Measurements from ENCODE around the gene OR51B5. TPM values are rescaled to one million over a fixed set of nuclear protein-coding genes. Genes with fewer than 3 reads are reported as not detected.

The OR51B5 gene
- total and polyA plus RNA-seq, 2 of the 4 experiments (the other 2 are of a cell fraction), result 0.09 to 0.54 TPM

DNA sequence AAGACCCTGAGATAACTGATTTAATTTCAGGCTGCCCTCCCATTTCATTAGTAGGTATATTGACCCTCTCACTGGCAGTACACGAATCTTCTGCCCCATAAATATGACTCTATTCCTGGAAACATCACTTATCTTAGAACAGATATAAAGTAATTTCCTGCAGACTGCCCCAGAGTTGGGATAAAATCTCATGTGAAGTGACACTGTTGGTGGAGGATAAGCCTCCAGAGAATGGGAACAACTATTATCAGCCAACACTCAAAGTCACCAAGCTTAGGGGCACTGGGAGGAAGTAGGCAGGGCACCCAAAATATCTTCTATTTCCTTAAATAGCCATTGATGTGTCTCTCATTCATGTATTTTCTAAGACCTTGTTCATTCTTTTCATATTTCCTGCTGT, 8.2 kb downstream of the OR51B5 start:
- H3K4me1 ChIP-seq (ENCODE audit: control insufficient read depth, insufficient read depth, low read length), result peaks cover 14% of the 10 kb centered on the region
- peak overlapping the region; percentile 97 for H4K91ac ChIP-seq (ENCODE audit: insufficient read depth, low read depth, low read length)
- ChIA-PET CTCF (interaction anchor here (0.6 to 1.1 kb wide), 2 partner anchors 8 to 14 kb away, joined by 3 read pairs; no protein-coding TSS in a partner anchor), POLR2A (ENCODE audit: unreplicated experiment) (no interaction called here)
- H2BK20ac ChIP-seq (ENCODE audit: low read depth, low read length), result peak overlapping the region; percentile 99
- H3K23ac ChIP-seq (ENCODE audit: low read depth, low read length), result peak overlapping the region; percentile 92
- H4K8ac ChIP-seq (ENCODE audit: low read depth in 2 of 2, low read length in 2 of 2), result peak overlapping the region; percentile 95 to 98
- dilution Hi-C loops (cut with HindIII; ENCODE audit: low sequenced_read_pairs, unreplicated experiment) (no loop called here), intact Hi-C loops (cut with micrococcal nuclease) (no loop called here), in situ Hi-C loops (cut with MboI; ENCODE audit: low sequenced_read_pairs) (no loop called here)
- H2AK9ac ChIP-seq (replicated peaks; ENCODE audit: low read depth, low read length, poor library complexity), result no peak overlapping the region
- peaks cover 5% of the 10 kb centered on the region; the same call in 1 of the 2 replicates for H3K9me1 ChIP-seq (ENCODE audit: insufficient read depth, low read length)
- DNase-seq (no peak), ATAC-seq (ENCODE audit: low read depth) (no peak)
- peaks cover 5% of the 10 kb centered on the region; the same call in 1 of the 2 replicates for H3K9me3 ChIP-seq (ENCODE audit: control insufficient read depth, insufficient read depth, low read length)
- H3K27ac ChIP-seq (ENCODE audit: insufficient read depth, low read length), result peak overlapping the region; percentile 79; the same call in 1 of the 2 replicates
- H3K9ac ChIP-seq (ENCODE audit: low read depth, low read length), result no peak overlapping the region; the same call in 1 of the 2 replicates
- H2BK15ac ChIP-seq (ENCODE audit: low read depth, low read length), result peak overlapping the region; percentile 84; the same call in 2 of the 3 replicates
- peak overlapping the region; percentile 95 for H4K5ac ChIP-seq (ENCODE audit: low read depth, low read length)
- H3K56ac ChIP-seq (ENCODE audit: extremely low read depth, insufficient read depth, low read length), result peak overlapping the region; percentile 47; the same call in 1 of the 2 replicates
- peak overlapping the region; percentile 97 for H2BK120ac ChIP-seq (ENCODE audit: low read depth, low read length)
- TF ChIP-seq NFE2L2 (IDR thresholded peaks at IDR 0.05; ENCODE audit: low read depth, low read length) (no peak), FOS (IDR thresholded peaks at IDR 0.05; ENCODE audit: low read depth, low read length) (no peak), SMC3 (IDR thresholded peaks at IDR 0.05; ENCODE audit: low read depth, low read length) (no peak), RAD21 (IDR thresholded peaks at IDR 0.05; ENCODE audit: low read length) (no peak), POLR2A (IDR thresholded peaks at IDR 0.05; ENCODE audit: low read depth, low read length) (no peak), RCOR1 (IDR thresholded peaks at IDR 0.05; ENCODE audit: insufficient replicate concordance, low read length) (no peak), RFX5 (IDR thresholded peaks at IDR 0.05; ENCODE audit: low read depth, low read length) (no peak), CEBPB (IDR thresholded peaks at IDR 0.05; ENCODE audit: low read depth, low read length) (no peak), MAZ (IDR thresholded peaks at IDR 0.05; ENCODE audit: borderline replicate concordance, low read depth, low read length) (no peak)
- TF ChIP-seq, protein P1, sequence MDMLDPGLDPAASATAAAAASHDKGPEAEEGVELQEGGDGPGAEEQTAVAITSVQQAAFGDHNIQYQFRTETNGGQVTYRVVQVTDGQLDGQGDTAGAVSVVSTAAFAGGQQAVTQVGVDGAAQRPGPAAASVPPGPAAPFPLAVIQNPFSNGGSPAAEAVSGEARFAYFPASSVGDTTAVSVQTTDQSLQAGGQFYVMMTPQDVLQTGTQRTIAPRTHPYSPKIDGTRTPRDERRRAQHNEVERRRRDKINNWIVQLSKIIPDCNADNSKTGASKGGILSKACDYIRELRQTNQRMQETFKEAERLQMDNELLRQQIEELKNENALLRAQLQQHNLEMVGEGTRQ (IDR thresholded peaks at IDR 0.05; ENCODE audit: low read depth, low read length), result no peak
- H3K4me2 ChIP-seq (ENCODE audit: low read depth, low read length), result no peak overlapping the region
- no TSS peak for BruUV-seq (replicated peaks)
- no peak overlapping the region for H2AFZ ChIP-seq (replicated peaks; ENCODE audit: low read length, poor library complexity)
- peak overlapping the region; percentile 83 for H2AK5ac ChIP-seq (ENCODE audit: low read depth, low read length)
- peak overlapping the region; percentile 95 for H2BK5ac ChIP-seq (ENCODE audit: low read depth, low read length, poor library complexity, severe bottlenecking)
- no peaks in the 10 kb centered on the region for H3K27me3 ChIP-seq (ENCODE audit: control insufficient read depth, insufficient read depth, low read length)
- H3K36me3 ChIP-seq (ENCODE audit: control insufficient read depth, insufficient read depth, low read length), result no peaks in the 10 kb centered on the region
- peak overlapping the region; percentile 93 for H3K4ac ChIP-seq (ENCODE audit: low read depth, low read length)
- peak overlapping the region; percentile 74 for H3K14ac ChIP-seq (replicated peaks; ENCODE audit: low read depth, low read length)
- no peaks in the 10 kb centered on the region for H3K79me1 ChIP-seq (ENCODE audit: low read depth in 1 of 2, low read length in 2 of 2)
- H3K4me3 ChIP-seq (ENCODE audit: insufficient read depth, low read depth, low read length), result no peak overlapping the region
- H3K18ac ChIP-seq (ENCODE audit: low read depth, low read length), result peak overlapping the region; percentile 99
- WGBS, 2 experiments (ENCODE audit: extremely low coverage in 2 of 2, insufficient read length in 1 of 2), result no CpG with 5 or more reads among the region's 1 CpG
- H4K20me1 ChIP-seq (ENCODE audit: insufficient read depth, low read length), result no peaks in the 10 kb centered on the region
